Measurements from ENCODE around the gene PRELID2.
"Not testable (repeated sequence)": the region's sequence is repeated elsewhere in the genome, so short reads cannot be mapped to it uniquely, and the experiment has no call there.

The PRELID2 gene

DNA sequence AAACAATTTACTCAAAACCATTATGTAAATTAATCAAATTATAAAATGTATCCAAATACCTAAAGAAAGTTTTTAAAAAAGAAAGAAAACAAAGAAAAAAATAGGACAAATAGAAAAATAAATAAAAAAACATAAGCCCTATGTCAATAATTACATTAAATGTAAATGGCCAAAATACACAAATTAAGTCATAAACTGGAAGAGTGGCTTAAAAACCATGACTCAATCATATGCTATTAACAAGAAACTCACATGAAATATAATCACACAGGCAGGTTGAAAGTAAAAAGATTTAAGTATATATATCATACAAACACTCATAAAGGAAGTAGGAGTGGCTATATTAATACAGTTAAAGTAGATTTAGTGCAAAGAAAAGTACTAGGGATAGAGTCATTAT, 95.3 kb downstream of the PRELID2 start:
- POLR2A ChIA-PET, result no interaction called here
- no peak for DNase-seq (ENCODE audit: low read depth, low spot score)
- CTCF ChIA-PET, result no interaction called here
- no peak for TF ChIP-seq CTCF (IDR thresholded peaks at IDR 0.05; ENCODE audit: insufficient read depth, low read length, missing control alignments)
- H3K4me3 ChIP-seq (ENCODE audit: low read depth, low read length), result no peak overlapping the region

DNA sequence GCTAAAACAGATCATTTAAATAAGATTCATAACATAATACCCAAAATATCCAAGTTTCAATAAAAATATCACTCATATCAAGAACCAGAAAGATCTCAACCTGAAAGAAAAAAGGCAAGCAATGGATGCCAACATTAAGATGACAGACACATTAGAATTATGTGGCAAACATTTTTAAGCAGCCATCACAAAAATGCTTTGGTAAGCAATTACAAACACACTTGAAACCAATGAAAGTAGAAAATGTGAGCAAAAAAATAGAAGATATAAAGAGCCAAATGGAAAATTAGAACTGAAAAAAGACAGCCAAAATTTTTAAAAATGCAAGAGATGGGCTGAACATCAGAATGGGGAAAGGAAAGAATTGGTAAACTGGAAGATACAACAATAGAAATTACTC, 96.9 kb downstream of the PRELID2 start:
- TF ChIP-seq CTCF (IDR thresholded peaks at IDR 0.05; ENCODE audit: insufficient read depth, low read length, missing control alignments), result no peak
- POLR2A ChIA-PET, result no interaction called here
- DNase-seq (ENCODE audit: low read depth, low spot score), result no peak
- CTCF ChIA-PET, result interaction anchor here (1.1 kb wide), 1 partner anchor 88 kb away, joined by 3 read pairs; no protein-coding TSS in a partner anchor
- H3K4me3 ChIP-seq (ENCODE audit: low read depth, low read length), result no peak overlapping the region

GRCh38 chr5:145737578-145737977, 97.6 kb downstream of the PRELID2 start:
- no peak overlapping the region for H3K4me3 ChIP-seq (ENCODE audit: low read depth, low read length)
- ChIA-PET CTCF (interaction anchor here (1.1 kb wide), 1 partner anchor 14 kb away, joined by 3 read pairs; no protein-coding TSS in a partner anchor), POLR2A (no interaction called here)

GRCh38 chr5:145729956-145730355, 105.2 kb downstream of the PRELID2 start:
- H3K4me3 ChIP-seq (ENCODE audit: low read depth, low read length); POLR2A ChIA-PET; DNase-seq (ENCODE audit: low read depth, low spot score): not testable (repeated sequence)
- CTCF ChIA-PET, result interaction anchor here (1.5 kb wide), 1 partner anchor 1526 kb away, joined by 3 read pairs; no protein-coding TSS in a partner anchor

More at GRCh38 chr5:145737578-145737977, 97.6 kb downstream of the PRELID2 start:
- DNase-seq (ENCODE audit: low read depth, low spot score), result no peak
- no peak for TF ChIP-seq CTCF (IDR thresholded peaks at IDR 0.05; ENCODE audit: insufficient read depth, low read length, missing control alignments)

DNA sequence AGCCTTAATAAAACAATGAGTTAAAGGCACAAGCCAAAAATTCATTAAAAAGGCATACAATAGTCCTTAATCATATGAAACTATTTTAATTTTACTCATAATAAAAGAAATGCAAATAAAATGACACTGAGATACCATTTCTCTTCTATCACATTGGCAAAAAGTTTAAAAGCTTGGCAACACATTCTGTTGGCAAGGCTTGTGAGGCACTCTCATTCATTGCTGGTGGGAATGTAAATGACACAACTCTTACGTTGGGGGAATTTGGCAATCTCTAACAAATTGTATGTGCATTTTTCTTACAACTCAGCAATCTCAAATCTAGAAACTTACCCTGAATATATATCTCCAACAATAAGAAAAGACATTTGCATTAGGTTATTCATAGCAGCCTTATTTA, 111.6 kb downstream of the PRELID2 start:
- DNase-seq (ENCODE audit: low read depth, low spot score), result no peak
- TF ChIP-seq CTCF (IDR thresholded peaks at IDR 0.05; ENCODE audit: insufficient read depth, low read length, missing control alignments), result no peak
- ChIA-PET CTCF (interaction anchor here (1.5 kb wide), 1 partner anchor 102 kb away, joined by 4 read pairs; no protein-coding TSS in a partner anchor), POLR2A (no interaction called here)
- H3K4me3 ChIP-seq (ENCODE audit: low read depth, low read length), result no peak overlapping the region

- POLR2A ChIA-PET, result interaction anchor here (0.6 kb wide), 1 partner anchor 46 kb away, joined by 3 read pairs; no protein-coding TSS in a partner anchor
- CTCF ChIA-PET, result interaction anchor here (0.9 to 2.6 kb wide), 13 partner anchors 8 to 711 kb away, joined by 3 to 14 read pairs (median 3); no protein-coding TSS in a partner anchor
- TF ChIP-seq CTCF (IDR thresholded peaks at IDR 0.05; ENCODE audit: insufficient read depth, low read length, missing control alignments), result peak; percentile 53
- DNase-seq (ENCODE audit: low read depth, low spot score), result peak; percentile 14
- no peak overlapping the region for H3K4me3 ChIP-seq (ENCODE audit: low read depth, low read length)
These were observed 116.2 kb downstream of the PRELID2 start for GRCh38 chr5:145718956-145719355.

DNA sequence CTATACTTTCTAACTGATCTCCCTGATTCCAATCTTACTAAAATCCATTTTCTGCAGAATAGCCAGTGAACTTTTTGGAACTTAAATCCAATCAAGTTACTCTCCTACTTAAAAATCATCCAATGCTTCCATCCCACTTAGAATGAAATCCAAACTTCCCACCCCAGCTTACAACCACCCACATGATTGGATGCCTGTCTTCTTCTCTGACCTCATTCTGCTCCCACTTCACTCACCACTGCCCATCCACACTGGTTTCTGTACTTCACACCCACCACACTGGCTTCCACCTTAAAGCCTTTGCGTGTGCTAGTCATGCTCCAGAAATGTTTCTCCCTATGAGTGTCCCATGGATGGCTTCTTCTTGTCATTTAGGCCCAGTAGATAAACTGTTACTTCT, 119.7 kb downstream of the PRELID2 start:
- POLR2A ChIA-PET, result no interaction called here
- no peak for DNase-seq (ENCODE audit: low read depth, low spot score)
- TF ChIP-seq CTCF (IDR thresholded peaks at IDR 0.05; ENCODE audit: insufficient read depth, low read length, missing control alignments), result no peak
- no peak overlapping the region for H3K4me3 ChIP-seq (ENCODE audit: low read depth, low read length)
- CTCF ChIA-PET, result interaction anchor here (1.2 to 1.6 kb wide), 2 partner anchors 8 to 12 kb away, joined by 3 to 4 read pairs; no protein-coding TSS in a partner anchor
